Kidney epithelial cell (primary cell): ENCODE results near the gene PPP1R7. TPM values are rescaled to one million over a fixed set of nuclear protein-coding genes. Genes with fewer than 3 reads are reported as not detected.
A peak's percentile ranks its signal among the peaks of the same experiment; 100 is the strongest.
"Not testable (repeated sequence)": the region's sequence is repeated elsewhere in the genome, so short reads cannot be mapped to it uniquely, and the experiment has no call there.

ENCODE experiments used
- DNase-seq: peaks from one replicate; pipeline ENCODE4 v3.0.0-alpha.2; 2010; ENCODE audit warnings: low read depth
- H3K27me3 ChIP-seq: 2 replicates; pipeline ENCODE4 v1.6.0; 2011; ENCODE audit warnings: low read length; ENCODE audit not compliant: control insufficient read depth, insufficient read depth
- H3K36me3 ChIP-seq: 2 replicates; pipeline ENCODE4 v1.5.1; 2011; ENCODE audit warnings: low read length; ENCODE audit not compliant: control insufficient read depth, insufficient read depth
- H3K4me3 ChIP-seq: 2 replicates; pipeline ENCODE4 v1.5.1; 2011; ENCODE audit warnings: low read depth, mild to moderate bottlenecking, control low read depth, low read length
- CTCF ChIP-seq: IDR thresholded peaks from 2 replicates; pipeline ENCODE4 v1.5.1; 2011; ENCODE audit warnings: mild to moderate bottlenecking, moderate library complexity, low read length, control low read depth, inconsistent platforms; ENCODE audit not compliant: insufficient read depth, poor library complexity, severe bottlenecking
- total RNA-seq: library from RNA; depleted of rRNA; stranded (reverse); fragments of >200 nt; gene quantifications from 2 replicates; pipeline ENCODE4 v1.2.3, GENCODE V29; 2015

PPP1R7 gene
- 67.2 and 82.3 TPM in 2 replicates for total RNA-seq

DNA sequence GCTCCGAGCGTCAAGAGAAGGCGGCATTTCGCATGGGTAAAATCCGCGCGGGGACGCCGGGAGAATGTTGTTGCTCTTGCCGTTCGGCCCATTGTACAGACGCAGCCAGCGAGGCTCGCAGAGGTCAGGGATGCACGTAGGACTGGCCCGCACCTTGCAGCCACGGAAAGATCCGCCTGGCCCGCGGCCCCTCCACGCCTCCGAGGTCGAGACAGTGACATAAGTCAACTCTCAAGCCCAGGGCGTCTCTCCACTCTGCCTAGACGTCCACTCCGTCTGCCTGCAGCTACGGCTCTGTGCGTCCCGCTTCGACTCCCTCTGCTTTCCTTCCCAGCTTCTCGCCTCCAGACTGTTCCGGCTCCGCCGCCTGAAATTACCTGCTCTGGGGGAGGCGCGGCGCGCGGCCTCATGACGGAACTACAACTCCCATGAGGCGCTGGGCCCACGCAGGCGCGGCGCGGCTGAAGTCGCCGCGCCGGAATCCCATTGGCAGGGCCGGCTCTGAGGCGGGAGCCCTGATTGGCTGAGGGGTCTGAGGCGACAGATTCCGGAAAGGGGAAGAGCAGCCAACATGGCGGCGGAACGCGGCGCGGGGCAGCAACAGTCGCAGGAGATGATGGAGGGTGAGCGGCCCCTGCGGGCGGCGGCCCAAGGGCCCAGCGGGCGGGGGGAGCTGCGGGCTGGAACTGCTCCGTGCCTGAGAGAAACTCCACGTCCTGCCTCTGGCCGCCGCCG, at the start of gene PPP1R7:
Gene PPP1R7, plus strand, starts transcription at position 543 of the 735 bp plus-strand sequence. Its CDS starts 29 bp downstream, at position 572.
- TF ChIP-seq CTCF = no peak
- no peaks in the 10 kb centered on the region for H3K27me3 ChIP-seq
- peak; percentile 82 for DNase-seq
- H3K36me3 ChIP-seq = no peaks in the 10 kb centered on the region
- H3K4me3 ChIP-seq = peak within 1 kb of the TSS; percentile 70

DNA sequence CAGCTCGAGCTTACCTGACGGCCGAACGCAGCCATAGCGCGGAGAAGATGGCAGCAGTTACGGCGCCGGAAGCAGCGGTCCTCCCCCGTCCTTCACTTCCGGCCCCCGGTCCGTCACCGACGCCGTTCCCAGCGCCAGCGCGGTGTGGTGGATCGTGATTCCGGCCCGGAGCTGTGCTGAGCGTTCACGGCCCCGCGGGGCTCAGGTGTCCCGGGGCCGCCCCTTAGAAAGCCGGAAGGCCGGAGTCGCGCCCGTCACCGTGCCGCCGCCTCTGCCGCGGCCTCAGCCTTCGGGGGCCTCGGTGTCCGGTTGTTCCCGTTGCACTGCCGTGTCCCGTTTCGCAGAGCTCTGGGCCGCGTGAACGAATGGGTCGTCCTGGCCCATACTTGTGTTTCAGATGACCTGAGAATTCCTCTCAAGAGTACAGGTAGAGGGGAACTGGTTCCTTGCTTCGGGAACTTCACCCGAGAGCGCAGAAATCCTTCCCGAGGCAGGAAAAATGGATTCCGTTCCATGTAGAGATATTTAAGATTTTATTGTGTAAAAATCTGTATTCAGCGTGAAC, 47.9 kb upstream of the PPP1R7 start, which contains the start of gene MTERF4:
Gene MTERF4, minus strand, starts transcription at position 49 of the 565 bp plus-strand sequence. Its CDS starts 14 bp downstream, at position 35.
- peak within 1 kb of the TSS; percentile 96 for H3K4me3 ChIP-seq
- H3K36me3 ChIP-seq = no peaks in the 10 kb centered on the region
- peak; percentile 37 for DNase-seq
- H3K27me3 ChIP-seq = no peaks in the 10 kb centered on the region
- no peak for TF ChIP-seq CTCF

DNA sequence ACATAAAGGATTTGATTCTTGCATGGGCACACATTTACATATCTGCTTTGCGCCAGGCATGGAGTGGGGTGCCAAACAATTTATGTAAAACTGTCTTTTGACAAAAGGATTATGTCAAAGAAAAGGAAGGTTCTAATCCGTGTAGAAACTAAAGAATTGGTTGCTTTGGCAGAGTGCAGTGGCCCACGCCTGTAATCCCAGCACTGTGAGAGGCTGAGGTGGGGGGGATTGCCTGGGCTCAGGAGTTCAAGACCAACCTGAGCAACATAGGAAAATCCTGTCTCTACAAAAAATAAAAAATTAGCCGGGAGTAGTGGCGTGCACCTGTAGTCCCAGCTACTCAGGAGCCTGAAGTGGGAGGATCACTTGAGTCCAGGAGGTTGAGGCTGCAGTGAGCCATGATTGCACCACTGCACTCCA, 47.1 kb upstream of the PPP1R7 start:
- Histone ChIP-seq H3K36me3 (no peaks in the 10 kb centered on the region), H3K4me3 (peak overlapping the region; percentile 96), H3K27me3 (no peaks in the 10 kb centered on the region)
- no peak for DNase-seq
- no peak for TF ChIP-seq CTCF

DNA sequence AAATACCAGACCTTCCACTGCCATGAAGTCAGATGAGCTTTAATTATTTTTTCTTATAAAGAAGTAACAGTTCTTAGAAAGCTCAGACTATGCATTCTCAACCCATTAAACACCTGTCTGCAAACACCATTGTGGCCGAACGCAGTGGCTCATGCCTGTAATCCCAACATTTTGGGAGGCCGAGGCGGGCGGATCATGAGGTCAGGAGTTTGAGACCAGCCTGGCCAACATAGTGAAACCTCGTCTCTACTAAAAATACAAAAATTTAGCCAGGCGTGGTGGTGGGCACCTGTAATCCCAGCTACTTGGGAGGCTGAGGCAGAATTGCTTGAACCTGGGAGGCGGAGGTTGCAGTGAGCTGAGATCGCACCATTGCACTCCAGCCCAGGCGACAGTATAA, 45.7 kb upstream of the PPP1R7 start:
- not testable (repeated sequence) for H3K4me3 ChIP-seq, DNase-seq, H3K27me3 ChIP-seq

DNA sequence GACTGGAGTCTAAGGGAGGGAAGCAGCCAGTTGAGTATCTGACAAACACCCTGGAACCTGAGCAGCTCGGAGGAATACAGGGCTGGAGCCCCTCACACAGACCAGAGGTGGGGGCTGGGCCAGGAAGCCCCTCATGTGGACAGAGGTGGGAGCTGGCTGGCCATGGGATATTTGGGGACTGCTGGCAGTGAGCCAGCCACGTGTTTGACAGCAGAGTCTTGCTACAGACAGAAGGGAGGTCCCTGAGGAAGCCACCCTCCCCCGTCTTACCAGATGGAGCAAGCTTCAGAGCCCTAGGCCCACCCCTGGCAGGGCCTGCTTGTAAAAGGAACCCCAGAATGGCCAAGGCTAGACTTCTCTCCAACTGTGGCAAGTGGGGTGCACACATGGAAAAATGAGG, 44.6 kb upstream of the PPP1R7 start:
- Histone ChIP-seq H3K4me3 (no peak overlapping the region), H3K36me3 (no peaks in the 10 kb centered on the region), H3K27me3 (no peaks in the 10 kb centered on the region)
- DNase-seq = no peak
- TF ChIP-seq CTCF = no peak

More for the DNA sequence above, 45.7 kb upstream of the PPP1R7 start:
- not testable (repeated sequence) for H3K36me3 ChIP-seq

GRCh38 chr2:241107031-241107783, 43.1 kb upstream of the PPP1R7 start:
- no peak for TF ChIP-seq CTCF
- H3K36me3 ChIP-seq = no peaks in the 10 kb centered on the region
- H3K27me3 ChIP-seq = no peaks in the 10 kb centered on the region
- DNase-seq = no peak
- H3K4me3 ChIP-seq = no peak overlapping the region
